Endodermal cell (in vitro differentiated cells): ENCODE measurements around the gene PRIM1. TPM values are rescaled to one million over a fixed set of nuclear protein-coding genes. Genes with fewer than 3 reads are reported as not detected.

Source experiments
- DNase-seq: peaks from one replicate; pipeline ENCODE4 v3.0.0-alpha.2; 2017
- H3K27ac ChIP-seq: 2 replicates; pipeline ENCODE4 v1.5.1; 2013; ENCODE audit warnings: mild to moderate bottlenecking, low read depth, low read length, moderate library complexity
- H3K27me3 ChIP-seq: 2 replicates; pipeline ENCODE4 v1.6.1; 2013; ENCODE audit warnings: mild to moderate bottlenecking, low read length, moderate library complexity; ENCODE audit not compliant: insufficient read depth, control insufficient read depth, poor library complexity, severe bottlenecking
- H3K36me3 ChIP-seq: 2 replicates; pipeline ENCODE4 v1.7.0; 2013; ENCODE audit warnings: mild to moderate bottlenecking, low read length, moderate library complexity; ENCODE audit not compliant: control insufficient read depth, insufficient read depth
- H3K4me1 ChIP-seq: one replicate; pipeline ENCODE4 v1.7.0; 2013; ENCODE audit warnings: low read length; ENCODE audit not compliant: control insufficient read depth, insufficient read depth
- H3K4me3 ChIP-seq: 2 replicates; pipeline ENCODE4 v1.5.1; 2013; ENCODE audit warnings: mild to moderate bottlenecking, low read length, moderate library complexity
- H3K9ac ChIP-seq: 2 replicates; pipeline ENCODE4 v1.6.1; 2013; ENCODE audit warnings: mild to moderate bottlenecking, low read length, moderate library complexity; ENCODE audit not compliant: poor library complexity, severe bottlenecking; ENCODE audit errors: extremely low read depth
- H3K9me3 ChIP-seq: 2 replicates; pipeline ENCODE4 v1.6.1; 2013; ENCODE audit warnings: mild to moderate bottlenecking, low read length, moderate library complexity; ENCODE audit not compliant: control insufficient read depth
- H3K27ac Mint-ChIP-seq: 2 replicates; pipeline ENCODE4 v1.8.0; 2020; ENCODE audit warnings: mixed read lengths
- H3K27me3 Mint-ChIP-seq: 2 replicates; pipeline ENCODE4 v1.8.0; 2021; ENCODE audit warnings: mild to moderate bottlenecking, mixed read lengths; ENCODE audit not compliant: insufficient read depth
- H3K36me3 Mint-ChIP-seq: 2 replicates; pipeline ENCODE4 v1.8.0; 2020; ENCODE audit warnings: low read depth, mixed read lengths
- H3K4me1 Mint-ChIP-seq: 2 replicates; pipeline ENCODE4 v1.8.0; 2020; ENCODE audit warnings: mixed read lengths
- H3K4me3 Mint-ChIP-seq: 2 replicates; pipeline ENCODE4 v1.8.0; 2020; ENCODE audit warnings: mild to moderate bottlenecking, moderate library complexity, mixed read lengths
- H3K9me3 Mint-ChIP-seq: 2 replicates; pipeline ENCODE4 v1.8.0; 2020; ENCODE audit warnings: mild to moderate bottlenecking, mixed read lengths
- WGBS, 2 experiments: methylation state at CpG; one replicate each; pipeline versions ENCODE4 v1.1.5 to v1.1.7; 2013; ENCODE audit warnings: missing lambda C conversion rate in 2 of 2, mixed read lengths in 1 of 2; ENCODE audit not compliant: insufficient coverage in 1 of 2, insufficient read length in 1 of 2; 5-methylcytosine and 5-hydroxymethylcytosine counted together
- total RNA-seq, 2 donors: library from RNA; stranded (reverse); fragmentation: NEBNext Ultra II Directional in 1 of 2; extraction: Animal tissue kit (Norgen Biotek cat#: 25700) in 1 of 2; gene quantifications; 2 replicates in 1 of 2; 3 replicates in 1 of 2; pipeline ENCODE4 v1.2.1, GENCODE V29; 2021
- TF ChIP-seq, protein P1 (sequence below): fragments of 200-600 bp; sonication (generic); conservative IDR thresholded peaks from 2 replicates; pipeline ENCODE4 v1.5.0; 2021; ENCODE audit warnings: antibody characterized with exemption, mild to moderate bottlenecking

PRIM1 gene
- total RNA-seq, 2 donors from 2014 or later = 34.8 to 44.2 TPM

DNA sequence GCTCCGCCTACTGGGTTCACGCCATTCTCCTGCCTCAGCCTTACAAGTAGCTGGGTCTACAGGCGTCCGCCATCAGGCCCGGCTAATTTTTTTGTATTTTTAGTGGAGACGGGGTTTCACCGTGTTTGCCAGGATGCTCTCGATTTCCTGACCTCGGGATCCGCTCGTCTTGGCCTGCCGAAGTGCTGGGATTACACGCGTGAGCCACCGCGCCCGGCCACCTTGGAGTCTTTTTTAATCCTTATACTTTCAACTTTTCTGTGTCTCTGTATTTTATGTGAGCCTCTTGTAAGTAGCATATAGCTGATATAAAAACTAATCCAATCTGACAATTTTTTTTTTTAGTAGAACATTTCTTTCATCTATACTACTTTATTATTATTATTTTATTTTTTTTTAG is 26.6 kb upstream of the PRIM1 start:
- Mint-ChIP-seq H3K4me3 (no peak overlapping the region), H3K36me3 (peaks cover 3% of the 10 kb centered on the region), H3K4me1 (no peaks in the 10 kb centered on the region), H3K9me3 (peaks cover 37% of the 10 kb centered on the region), H3K27me3 (no peaks in the 10 kb centered on the region), H3K27ac (no peak overlapping the region)
- peaks cover 6% of the 10 kb centered on the region for H3K9me3 ChIP-seq
- no peak overlapping the region for H3K9ac ChIP-seq
- no peaks in the 10 kb centered on the region for H3K4me1 ChIP-seq
- H3K27me3 ChIP-seq = no peaks in the 10 kb centered on the region
- peak; percentile 29 for DNase-seq
- H3K36me3 ChIP-seq = no peaks in the 10 kb centered on the region
- TF ChIP-seq, protein P1, sequence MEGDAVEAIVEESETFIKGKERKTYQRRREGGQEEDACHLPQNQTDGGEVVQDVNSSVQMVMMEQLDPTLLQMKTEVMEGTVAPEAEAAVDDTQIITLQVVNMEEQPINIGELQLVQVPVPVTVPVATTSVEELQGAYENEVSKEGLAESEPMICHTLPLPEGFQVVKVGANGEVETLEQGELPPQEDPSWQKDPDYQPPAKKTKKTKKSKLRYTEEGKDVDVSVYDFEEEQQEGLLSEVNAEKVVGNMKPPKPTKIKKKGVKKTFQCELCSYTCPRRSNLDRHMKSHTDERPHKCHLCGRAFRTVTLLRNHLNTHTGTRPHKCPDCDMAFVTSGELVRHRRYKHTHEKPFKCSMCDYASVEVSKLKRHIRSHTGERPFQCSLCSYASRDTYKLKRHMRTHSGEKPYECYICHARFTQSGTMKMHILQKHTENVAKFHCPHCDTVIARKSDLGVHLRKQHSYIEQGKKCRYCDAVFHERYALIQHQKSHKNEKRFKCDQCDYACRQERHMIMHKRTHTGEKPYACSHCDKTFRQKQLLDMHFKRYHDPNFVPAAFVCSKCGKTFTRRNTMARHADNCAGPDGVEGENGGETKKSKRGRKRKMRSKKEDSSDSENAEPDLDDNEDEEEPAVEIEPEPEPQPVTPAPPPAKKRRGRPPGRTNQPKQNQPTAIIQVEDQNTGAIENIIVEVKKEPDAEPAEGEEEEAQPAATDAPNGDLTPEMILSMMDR = no peak
- 92 to 97% methylated on average over 10 to 16 of the region's 17 CpGs for WGBS, 2 experiments
- H3K27ac ChIP-seq = no peak overlapping the region
- no peak overlapping the region for H3K4me3 ChIP-seq

DNA sequence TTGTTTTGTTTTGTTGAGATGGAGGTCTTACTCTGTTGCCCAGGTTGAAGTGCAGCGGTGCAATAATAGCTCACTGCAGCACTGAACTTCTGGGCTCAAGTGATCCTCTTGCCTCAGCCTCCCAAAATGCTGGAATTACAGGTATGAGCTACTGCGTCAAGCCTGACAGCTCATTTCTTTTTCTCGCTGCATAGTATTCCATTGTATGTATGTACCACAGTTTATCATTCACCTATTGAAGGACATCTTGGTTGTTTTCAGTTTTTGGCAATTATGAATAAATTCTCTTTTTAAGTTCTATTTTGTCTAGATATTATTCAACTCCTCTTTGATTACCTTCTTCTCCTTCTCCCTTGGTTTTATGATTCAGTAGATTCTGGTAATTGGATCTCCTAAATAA is 24.5 kb upstream of the PRIM1 start:
- no peak overlapping the region for H3K4me3 ChIP-seq
- no peak overlapping the region for H3K9ac ChIP-seq
- no peak for DNase-seq
- no peaks in the 10 kb centered on the region for H3K36me3 ChIP-seq
- Mint-ChIP-seq H3K36me3 (peaks cover 3% of the 10 kb centered on the region), H3K27me3 (no peaks in the 10 kb centered on the region), H3K27ac (no peak overlapping the region), H3K9me3 (peaks cover 25% of the 10 kb centered on the region), H3K4me3 (no peak overlapping the region), H3K4me1 (no peaks in the 10 kb centered on the region)
- H3K27me3 ChIP-seq = no peaks in the 10 kb centered on the region
- H3K4me1 ChIP-seq = no peaks in the 10 kb centered on the region
- WGBS, 2 experiments = 95 to 100% methylated on average over 1 to 3 of the region's 3 CpGs
- no peak overlapping the region for H3K27ac ChIP-seq
- peaks cover 6% of the 10 kb centered on the region for H3K9me3 ChIP-seq
- TF ChIP-seq, protein P1 = no peak

DNA sequence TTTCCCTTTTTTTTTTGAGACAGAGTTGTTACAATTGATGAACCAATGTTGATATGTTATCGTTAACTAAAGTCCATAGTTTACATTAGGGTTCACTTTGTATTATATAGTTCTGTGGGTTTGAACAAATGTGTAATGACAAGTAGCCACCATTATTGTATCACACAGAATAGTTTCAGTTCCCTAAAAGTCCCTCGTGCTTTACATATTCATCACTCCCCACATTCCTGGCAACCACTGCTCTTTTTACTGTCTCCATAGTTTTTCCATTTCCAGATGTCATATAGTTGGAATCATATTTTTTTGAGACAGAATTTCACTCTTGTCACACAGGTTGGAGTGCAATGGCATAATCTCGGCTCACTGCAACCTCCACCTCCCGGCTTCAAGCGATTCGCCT is 23.5 kb upstream of the PRIM1 start:
- Histone ChIP-seq H3K4me1 (no peaks in the 10 kb centered on the region), H3K4me3 (no peak overlapping the region), H3K27me3 (no peaks in the 10 kb centered on the region), H3K36me3 (no peaks in the 10 kb centered on the region), H3K27ac (no peak overlapping the region), H3K9ac (no peak overlapping the region), H3K9me3 (peaks cover 6% of the 10 kb centered on the region)
- Mint-ChIP-seq H3K36me3 (peaks cover 3% of the 10 kb centered on the region), H3K4me3 (no peak overlapping the region), H3K4me1 (no peaks in the 10 kb centered on the region), H3K27ac (no peak overlapping the region), H3K9me3 (peaks cover 23% of the 10 kb centered on the region), H3K27me3 (no peaks in the 10 kb centered on the region)
- no peak for DNase-seq
- 79% methylated on average over 4 to 5 of the region's 6 CpGs for WGBS, 2 experiments
- TF ChIP-seq, protein P1 = no peak
